ENCODE results near the gene GIMAP7.
"Not testable (repeated sequence)": the region's sequence is repeated elsewhere in the genome, so short reads cannot be mapped to it uniquely, and the experiment has no call there.

The GIMAP7 gene

GRCh38 chr7:150514748-150515222, at the start of gene GIMAP7:
Gene GIMAP7 (plus strand): TSS chr7:150514872. CDS start chr7:150519975, 5,103 bp downstream.
- peak in 1 of 3 donors; percentile 34 for DNase-seq (ENCODE audit: low read depth in 2 of 3, low spot score in 1 of 3)

GRCh38 chr7:150464962-150465361, 49.7 kb upstream of the GIMAP7 start:
- no peak for DNase-seq (ENCODE audit: low read depth in 2 of 3, low spot score in 1 of 3)

GRCh38 chr7:150465414-150465813, 49.3 kb upstream of the GIMAP7 start:
- no peak for DNase-seq (ENCODE audit: low read depth in 2 of 3, low spot score in 1 of 3)

- no peak for DNase-seq (ENCODE audit: low read depth in 2 of 3, low spot score in 1 of 3)
Observed at GRCh38 chr7:150466477-150466876, 48.2 kb upstream of the GIMAP7 start.

- DNase-seq (ENCODE audit: low read depth in 2 of 3, low spot score in 1 of 3): no peak
Observed at GRCh38 chr7:150468241-150468640, 46.4 kb upstream of the GIMAP7 start.

GRCh38 chr7:150471886-150472285, 42.8 kb upstream of the GIMAP7 start:
- no peak for DNase-seq (ENCODE audit: low read depth in 2 of 3, low spot score in 1 of 3)

GRCh38 chr7:150473902-150474301, 40.8 kb upstream of the GIMAP7 start:
- no peak for DNase-seq (ENCODE audit: low read depth in 2 of 3, low spot score in 1 of 3)

GRCh38 chr7:150476285-150476684, 38.4 kb upstream of the GIMAP7 start:
- no peak for DNase-seq (ENCODE audit: low read depth in 2 of 3, low spot score in 1 of 3)

- DNase-seq (ENCODE audit: low read depth in 2 of 3, low spot score in 1 of 3): peak in 1 of 3 donors; percentile 16
Observed at GRCh38 chr7:150476819-150477631, 37.6 kb upstream of the GIMAP7 start.

- no peak for DNase-seq (ENCODE audit: low read depth in 2 of 3, low spot score in 1 of 3)
Observed at GRCh38 chr7:150479023-150479716, 35.5 kb upstream of the GIMAP7 start.

- DNase-seq (ENCODE audit: low read depth in 2 of 3, low spot score in 1 of 3): no peak
Observed at GRCh38 chr7:150481186-150481920, 33.3 kb upstream of the GIMAP7 start.

GRCh38 chr7:150481922-150482321, 32.8 kb upstream of the GIMAP7 start:
- DNase-seq (ENCODE audit: low read depth in 2 of 3, low spot score in 1 of 3): no peak

- DNase-seq (ENCODE audit: low read depth in 2 of 3, low spot score in 1 of 3): not testable (repeated sequence)
Observed at GRCh38 chr7:150483514-150483913, 31.2 kb upstream of the GIMAP7 start.

- DNase-seq (ENCODE audit: low read depth in 2 of 3, low spot score in 1 of 3): not testable (repeated sequence)
Observed at GRCh38 chr7:150484071-150484470, 30.6 kb upstream of the GIMAP7 start.

- DNase-seq (ENCODE audit: low read depth in 2 of 3, low spot score in 1 of 3): no peak
Observed at GRCh38 chr7:150487625-150488024, 27.0 kb upstream of the GIMAP7 start.

GRCh38 chr7:150489782-150490181, 24.9 kb upstream of the GIMAP7 start:
- DNase-seq (ENCODE audit: low read depth in 2 of 3, low spot score in 1 of 3): no peak

- DNase-seq (ENCODE audit: low read depth in 2 of 3, low spot score in 1 of 3): not testable (repeated sequence)
Observed at GRCh38 chr7:150493442-150493841, 21.2 kb upstream of the GIMAP7 start.

GRCh38 chr7:150502519-150502918, 12.2 kb upstream of the GIMAP7 start:
- DNase-seq (ENCODE audit: low read depth in 2 of 3, low spot score in 1 of 3): no peak

- DNase-seq (ENCODE audit: low read depth in 2 of 3, low spot score in 1 of 3): no peak
Observed at GRCh38 chr7:150503155-150503554, 11.5 kb upstream of the GIMAP7 start.

GRCh38 chr7:150503581-150503980, 11.1 kb upstream of the GIMAP7 start:
- no peak for DNase-seq (ENCODE audit: low read depth in 2 of 3, low spot score in 1 of 3)

GRCh38 chr7:150507947-150508602, 6.6 kb upstream of the GIMAP7 start:
- DNase-seq (ENCODE audit: low read depth in 2 of 3, low spot score in 1 of 3): no peak

Data from stimulated activated CD4-positive, alpha-beta T cell treated with anti-CD3 and anti-CD28 coated beads, Interleukin-12 subunit alpha, Interleukin-12 subunit beta, amount 100 ng/mL, for 48 hours (primary cell).